Smooth muscle cell (in vitro differentiated cells): Measurements from ENCODE around the gene IFNL3. TPM values are rescaled to one million over a fixed set of nuclear protein-coding genes. Genes with fewer than 3 reads are reported as not detected.
"Not testable (repeated sequence)": the region's sequence is repeated elsewhere in the genome, so short reads cannot be mapped to it uniquely, and the experiment has no call there.

ENCODE experiments used
- DNase-seq: peaks from one replicate; lab custom pipeline; 2025; ENCODE audit not compliant: unreplicated experiment; lab: John Stamatoyannopoulos, UW
- H2AFZ ChIP-seq: fragments of 200-600 bp; sonication (generic); 2 replicates; pipeline ENCODE4 v1.6.0; 2016; ENCODE audit warnings: antibody characterized with exemption, low read depth, mild to moderate bottlenecking
- H3F3A ChIP-seq: fragments of 200-600 bp; sonication (generic); 2 replicates; pipeline ENCODE4 v1.6.0; 2017; ENCODE audit warnings: antibody characterized with exemption, low read depth
- H3K27ac ChIP-seq: fragments of 200-600 bp; sonication (generic); 2 replicates; pipeline ENCODE4 v1.5.1; 2016; ENCODE audit warnings: low read depth, mild to moderate bottlenecking
- H3K27me3 ChIP-seq: fragments of 200-600 bp; sonication (generic); 2 replicates; pipeline ENCODE4 v1.6.1; 2016; ENCODE audit warnings: low read depth, mild to moderate bottlenecking
- H3K36me3 ChIP-seq: fragments of 200-600 bp; sonication (generic); 2 replicates; pipeline ENCODE4 v1.5.1; 2016; ENCODE audit warnings: low read depth
- H3K4me1 ChIP-seq: fragments of 200-600 bp; sonication (generic); 2 replicates; pipeline ENCODE4 v1.5.1; 2016; ENCODE audit warnings: low read depth
- H3K4me2 ChIP-seq: fragments of 200-600 bp; sonication (generic); 2 replicates; pipeline ENCODE4 v1.6.0; 2016; ENCODE audit warnings: mild to moderate bottlenecking
- H3K4me3 ChIP-seq: fragments of 200-600 bp; sonication (generic); 2 replicates; pipeline ENCODE4 v1.5.1; 2016; ENCODE audit warnings: mild to moderate bottlenecking
- H3K79me2 ChIP-seq: fragments of 200-600 bp; sonication (generic); 2 replicates; pipeline ENCODE4 v1.6.0; 2016; ENCODE audit warnings: low read depth, mild to moderate bottlenecking
- H3K9ac ChIP-seq: fragments of 200-600 bp; sonication (generic); 2 replicates; pipeline ENCODE4 v1.6.0; 2016; ENCODE audit warnings: low read depth
- H3K9me3 ChIP-seq: fragments of 200-600 bp; sonication (generic); replicated peaks from 2 replicates; pipeline ENCODE4 v1.5.1; 2016; ENCODE audit warnings: low read depth
- H4K20me1 ChIP-seq: fragments of 200-600 bp; sonication (generic); 2 replicates; pipeline ENCODE4 v1.6.0; 2016; ENCODE audit warnings: low read depth
- WGBS: methylation state at CpG from one replicate; pipeline ENCODE4 v1.1.7; 2016; ENCODE audit warnings: low lambda C conversion rate; 5-methylcytosine and 5-hydroxymethylcytosine counted together
- polyA plus RNA-seq: library from polyadenylated mRNA; unstranded; fragments of >200 nt; fragmentation: Nextera tagmentation; extraction: Ambion mirVana; gene quantifications from 2 replicates; pipeline ENCODE4 v1.2.1, GENCODE V29; 2016
- total RNA-seq: library from RNA; depleted of rRNA; stranded (reverse); fragments of >200 nt; gene quantifications from 2 replicates; pipeline ENCODE4 v1.2.3, GENCODE V29; 2014
- TF ChIP-seq, protein P1 (sequence below): fragments of 200-600 bp; sonication (generic); IDR thresholded peaks from 2 replicates; pipeline ENCODE4 v1.5.1; 2017; ENCODE audit warnings: borderline replicate concordance, mild to moderate bottlenecking, antibody characterized with exemption; ENCODE audit not compliant: insufficient read depth, poor library complexity, severe bottlenecking

The IFNL3 gene
- total RNA-seq, result not detected in 2 replicates
- polyA plus RNA-seq, result 0.34 TPM in 1 of 2 replicates, not detected in the other

DNA sequence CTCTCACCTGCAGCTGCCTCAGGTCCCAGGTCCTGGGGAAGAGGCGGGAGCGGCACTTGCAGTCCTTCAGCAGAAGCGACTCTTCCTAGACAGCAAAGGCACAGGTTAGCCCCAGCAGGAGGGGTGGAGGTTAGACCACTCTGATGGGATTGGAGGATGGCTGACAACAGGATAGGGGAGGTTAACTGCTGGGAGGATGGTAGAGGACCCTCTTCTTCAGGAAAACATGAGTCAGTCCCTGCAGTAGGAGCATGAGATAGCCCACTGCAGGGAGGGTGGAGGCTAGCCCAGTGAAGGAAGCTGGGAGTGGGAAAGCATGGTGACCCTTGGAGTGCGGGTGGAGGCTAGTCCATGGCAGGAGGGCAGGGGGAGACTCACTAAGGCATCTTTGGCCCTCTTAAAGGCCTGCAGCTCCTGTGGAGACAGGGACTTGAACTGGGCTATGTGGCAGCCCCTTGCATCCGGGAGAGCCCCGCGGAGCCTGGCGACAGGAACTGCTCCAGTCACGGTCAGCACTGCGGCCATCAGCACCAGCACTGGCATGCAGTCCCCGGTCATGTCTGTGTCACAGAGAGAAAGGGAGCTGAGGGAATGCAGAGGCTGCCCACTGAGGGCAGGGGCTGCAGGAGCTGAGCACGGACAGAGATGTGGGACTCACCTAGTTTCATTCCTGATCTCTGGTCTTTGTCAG is at the start of gene IFNL3:
Gene IFNL3, minus strand, starts transcription at position 597 of the 691 bp plus-strand sequence. Its CDS starts 39 bp downstream, at position 558.
- not testable (repeated sequence) for H3K27ac ChIP-seq, H3F3A ChIP-seq, H3K9me3 ChIP-seq, H2AFZ ChIP-seq, H3K9ac ChIP-seq, H3K79me2 ChIP-seq, DNase-seq, H3K4me1 ChIP-seq, H3K4me3 ChIP-seq, H4K20me1 ChIP-seq, H3K36me3 ChIP-seq, H3K4me2 ChIP-seq
- WGBS, result 83% methylated on average over 11 of the region's 12 CpGs
- H3K27me3 ChIP-seq, result peaks cover 36% of the 10 kb centered on the region

GRCh38 chr19:39293394-39293793 is 48.6 kb upstream of the IFNL3 start:
- Histone ChIP-seq H3K79me2 (no peaks in the 10 kb centered on the region), H3F3A (no peaks in the 10 kb centered on the region), H3K4me3 (no peak overlapping the region), H3K27me3 (peaks cover 20% of the 10 kb centered on the region), H3K36me3 (no peaks in the 10 kb centered on the region), H4K20me1 (no peaks in the 10 kb centered on the region), H3K4me1 (no peaks in the 10 kb centered on the region), H3K4me2 (no peak overlapping the region), H3K27ac (no peak overlapping the region), H3K9ac (no peak overlapping the region), H2AFZ (no peak overlapping the region), H3K9me3 (no peaks in the 10 kb centered on the region)
- 72% methylated on average over 4 of the region's 4 CpGs for WGBS
- TF ChIP-seq, protein P1, sequence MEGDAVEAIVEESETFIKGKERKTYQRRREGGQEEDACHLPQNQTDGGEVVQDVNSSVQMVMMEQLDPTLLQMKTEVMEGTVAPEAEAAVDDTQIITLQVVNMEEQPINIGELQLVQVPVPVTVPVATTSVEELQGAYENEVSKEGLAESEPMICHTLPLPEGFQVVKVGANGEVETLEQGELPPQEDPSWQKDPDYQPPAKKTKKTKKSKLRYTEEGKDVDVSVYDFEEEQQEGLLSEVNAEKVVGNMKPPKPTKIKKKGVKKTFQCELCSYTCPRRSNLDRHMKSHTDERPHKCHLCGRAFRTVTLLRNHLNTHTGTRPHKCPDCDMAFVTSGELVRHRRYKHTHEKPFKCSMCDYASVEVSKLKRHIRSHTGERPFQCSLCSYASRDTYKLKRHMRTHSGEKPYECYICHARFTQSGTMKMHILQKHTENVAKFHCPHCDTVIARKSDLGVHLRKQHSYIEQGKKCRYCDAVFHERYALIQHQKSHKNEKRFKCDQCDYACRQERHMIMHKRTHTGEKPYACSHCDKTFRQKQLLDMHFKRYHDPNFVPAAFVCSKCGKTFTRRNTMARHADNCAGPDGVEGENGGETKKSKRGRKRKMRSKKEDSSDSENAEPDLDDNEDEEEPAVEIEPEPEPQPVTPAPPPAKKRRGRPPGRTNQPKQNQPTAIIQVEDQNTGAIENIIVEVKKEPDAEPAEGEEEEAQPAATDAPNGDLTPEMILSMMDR, result no peak
- DNase-seq, result no peak

GRCh38 chr19:39284032-39284431 is 39.2 kb upstream of the IFNL3 start:
- WGBS, result 76% methylated on average over 1 of the region's 1 CpG
- Histone ChIP-seq H3K79me2 (no peaks in the 10 kb centered on the region), H4K20me1 (no peaks in the 10 kb centered on the region), H2AFZ (no peak overlapping the region), H3K9me3 (no peaks in the 10 kb centered on the region), H3K27me3 (peaks cover 36% of the 10 kb centered on the region), H3K27ac (no peak overlapping the region), H3K4me3 (no peak overlapping the region), H3K4me2 (no peak overlapping the region), H3K9ac (no peak overlapping the region), H3K4me1 (no peaks in the 10 kb centered on the region), H3F3A (no peaks in the 10 kb centered on the region), H3K36me3 (no peaks in the 10 kb centered on the region)
- no peak for DNase-seq
- TF ChIP-seq, protein P1, result no peak

- no peak overlapping the region for H2AFZ ChIP-seq
- no peak overlapping the region for H3K4me3 ChIP-seq
- TF ChIP-seq, protein P1, result no peak
- no peaks in the 10 kb centered on the region for H3K9me3 ChIP-seq
- H3K79me2 ChIP-seq, result no peaks in the 10 kb centered on the region
- no peaks in the 10 kb centered on the region for H3K4me1 ChIP-seq
- no peak overlapping the region for H3K4me2 ChIP-seq
- no peak for DNase-seq
- no peak overlapping the region for H3K9ac ChIP-seq
- no peaks in the 10 kb centered on the region for H3F3A ChIP-seq
- 56% methylated on average over 1 of the region's 1 CpG for WGBS
- no peaks in the 10 kb centered on the region for H4K20me1 ChIP-seq
- no peak overlapping the region for H3K27ac ChIP-seq
- H3K36me3 ChIP-seq, result no peaks in the 10 kb centered on the region
- peaks cover 43% of the 10 kb centered on the region for H3K27me3 ChIP-seq
Observed at GRCh38 chr19:39282021-39282420, 37.2 kb upstream of the IFNL3 start.
